AG04450 (cell line): ENCODE results near the gene MTA1. TPM values are rescaled to one million over a fixed set of nuclear protein-coding genes. Genes with fewer than 3 reads are reported as not detected.

ENCODE experiments used
- CTCF ChIA-PET: fragments of 300-600, 350-600 bp; formaldehyde crosslinking; extraction: SDS; loops from one replicate; lab custom pipeline; 2022; ENCODE audit warnings: antibody characterized with exemption, inconsistent platforms; lab: Charles Lee
- POLR2A ChIA-PET: fragments of 350-600 bp; formaldehyde crosslinking; extraction: SDS; loops from one replicate; lab custom pipeline; 2021; ENCODE audit warnings: antibody characterized with exemption, inconsistent platforms; lab: Yijun Ruan, JAX
- DNase-seq: peaks from one replicate; pipeline ENCODE4 v3.0.0-alpha.2; 2011; ENCODE audit warnings: low read depth, low spot score
- H3K27ac ChIP-seq: one replicate; pipeline ENCODE4 v1.5.1; 2012; ENCODE audit warnings: low read depth, low read length, control low read depth
- H3K27me3 ChIP-seq: one replicate; pipeline ENCODE4 v1.6.0; 2012; ENCODE audit warnings: low read length; ENCODE audit not compliant: control insufficient read depth, insufficient read depth
- H3K4me3 ChIP-seq: 2 replicates; pipeline ENCODE4 v1.5.1; 2011; ENCODE audit warnings: mild to moderate bottlenecking, low read depth, low read length, control low read depth
- H3K9me3 ChIP-seq: 2 replicates; pipeline ENCODE4 v1.5.1; 2012; ENCODE audit warnings: low read length; ENCODE audit not compliant: control insufficient read depth, insufficient read depth
- CTCF ChIP-seq: IDR thresholded peaks from 2 replicates; pipeline ENCODE4 v1.5.1; 2011; ENCODE audit warnings: low read depth, low read length, control low read depth, inconsistent platforms
- polyA plus RNA-seq: library from polyadenylated mRNA; depleted of rRNA; stranded (reverse); fragments of >200 nt; gene quantifications from 2 replicates; pipeline ENCODE4 v1.2.3, GENCODE V29; 2011

The MTA1 gene
- polyA plus RNA-seq, 1 experiment = 36.0 TPM

GRCh38 chr14:105381446-105382342, 37.9 kb upstream of the MTA1 start:
- H3K9me3 ChIP-seq = peaks cover 7% of the 10 kb centered on the region; the same call in 1 of the 2 replicates
- H3K4me3 ChIP-seq = no peak overlapping the region
- no peak overlapping the region for H3K27ac ChIP-seq
- CTCF ChIA-PET = interaction anchor here (1.0 to 1.3 kb wide), 2 partner anchors 11 to 147 kb away, joined by 4 to 5 read pairs; no protein-coding TSS in a partner anchor
- TF ChIP-seq CTCF = no peak
- no peak for DNase-seq
- no peaks in the 10 kb centered on the region for H3K27me3 ChIP-seq
- POLR2A ChIA-PET = no interaction called here

GRCh38 chr14:105382343-105383082, 37.1 kb upstream of the MTA1 start:
- H3K4me3 ChIP-seq = no peak overlapping the region
- no peak for TF ChIP-seq CTCF
- no peak overlapping the region for H3K27ac ChIP-seq
- no peak for DNase-seq
- ChIA-PET CTCF (interaction anchor here (1.0 to 1.3 kb wide), 2 partner anchors 12 to 146 kb away, joined by 4 to 5 read pairs; no protein-coding TSS in a partner anchor), POLR2A (no interaction called here)
- no peaks in the 10 kb centered on the region for H3K27me3 ChIP-seq
- H3K9me3 ChIP-seq = peaks cover 7% of the 10 kb centered on the region; the same call in 1 of the 2 replicates

- no peak overlapping the region for H3K4me3 ChIP-seq
- H3K27me3 ChIP-seq = no peaks in the 10 kb centered on the region
- POLR2A ChIA-PET = no interaction called here
- DNase-seq = no peak
- H3K27ac ChIP-seq = no peak overlapping the region
- CTCF ChIA-PET = no interaction called here
- TF ChIP-seq CTCF = no peak
- H3K9me3 ChIP-seq = peaks cover 7% of the 10 kb centered on the region; the same call in 1 of the 2 replicates
These were observed 36.4 kb upstream of the MTA1 start for GRCh38 chr14:105383083-105383730.

- DNase-seq = no peak
- CTCF ChIA-PET = no interaction called here
These were observed 35.5 kb upstream of the MTA1 start for GRCh38 chr14:105384041-105384557.

More at GRCh38 chr14:105384041-105384557, 35.5 kb upstream of the MTA1 start:
- Histone ChIP-seq H3K27ac (no peak overlapping the region), H3K4me3 (no peak overlapping the region), H3K27me3 (no peaks in the 10 kb centered on the region), H3K9me3 (peaks cover 7% of the 10 kb centered on the region; the same call in 1 of the 2 replicates)
- TF ChIP-seq CTCF = no peak
- POLR2A ChIA-PET = no interaction called here
